GM23338 (cell line): ENCODE measurements around the gene TIMM44. TPM values are rescaled to one million over a fixed set of nuclear protein-coding genes. Genes with fewer than 3 reads are reported as not detected.

Experiments used
- ATAC-seq: fragments of 200-7000 bp; cut with Tn5 transposase; 3 replicates; pipeline ENCODE4 v1.9.1; 2020
- DNase-seq: peaks from one replicate; pipeline ENCODE4 v3.0.0-alpha.2; 2015; ENCODE audit warnings: low spot score
- H2AFZ ChIP-seq: fragments of 200-600 bp; sonication (generic); 2 replicates; pipeline ENCODE4 v1.8.0; 2016; ENCODE audit warnings: antibody characterized with exemption, mild to moderate bottlenecking, moderate library complexity
- H3F3A ChIP-seq: fragments of 200-600 bp; sonication (generic); replicated peaks from 2 replicates; pipeline ENCODE4 v1.8.0; 2017; ENCODE audit warnings: antibody characterized with exemption, mixed run types, low read depth
- H3K27ac ChIP-seq: fragments of 200-600 bp; sonication (generic); 2 replicates; pipeline ENCODE4 v1.6.1; 2016; ENCODE audit warnings: low read depth
- H3K27me3 ChIP-seq: fragments of 200-600 bp; sonication (generic); 2 replicates; pipeline ENCODE4 v1.8.0; 2016; ENCODE audit warnings: mild to moderate bottlenecking, mixed run types, moderate library complexity; ENCODE audit not compliant: insufficient read depth
- H3K36me3 ChIP-seq: fragments of 200-600 bp; sonication (generic); 2 replicates; pipeline ENCODE4 v1.8.0; 2016; ENCODE audit warnings: mild to moderate bottlenecking; ENCODE audit not compliant: insufficient read depth
- H3K4me1 ChIP-seq: fragments of 200-600 bp; sonication (generic); 2 replicates; pipeline ENCODE4 v1.8.0; 2016; ENCODE audit warnings: mild to moderate bottlenecking, moderate library complexity; ENCODE audit not compliant: insufficient read depth
- H3K4me2 ChIP-seq: fragments of 200-600 bp; sonication (generic); 2 replicates; pipeline ENCODE4 v1.7.1; 2017; ENCODE audit warnings: mixed run types
- H3K4me3 ChIP-seq: fragments of 200-600 bp; sonication (generic); 2 replicates; pipeline ENCODE4 v1.6.1; 2016; ENCODE audit warnings: mixed run types
- H3K79me2 ChIP-seq: fragments of 200-600 bp; sonication (generic); replicated peaks from 2 replicates; pipeline ENCODE4 v1.8.0; 2017; ENCODE audit warnings: mild to moderate bottlenecking; ENCODE audit not compliant: insufficient read depth
- H3K9me2 ChIP-seq: fragments of 200-600 bp; sonication (generic); 2 replicates; pipeline ENCODE4 v1.8.0; 2017; ENCODE audit not compliant: insufficient read depth
- H4K20me1 ChIP-seq: fragments of 200-600 bp; sonication (generic); replicated peaks from 2 replicates; pipeline ENCODE4 v1.8.0; 2017; ENCODE audit warnings: mild to moderate bottlenecking; ENCODE audit not compliant: insufficient read depth
- H3K27ac Mint-ChIP-seq: 2 replicates; pipeline ENCODE4 v1.8.0; 2020; ENCODE audit warnings: inconsistent platforms, mild to moderate bottlenecking, moderate library complexity, mixed read lengths
- H3K27me3 Mint-ChIP-seq: 3 replicates; pipeline ENCODE4 v1.8.0; 2022; ENCODE audit warnings: low read depth, mild to moderate bottlenecking, moderate library complexity, mixed read lengths, inconsistent platforms; ENCODE audit not compliant: insufficient read depth, poor library complexity
- H3K36me3 Mint-ChIP-seq: 3 replicates; pipeline ENCODE4 v1.8.0; 2021; ENCODE audit warnings: low read depth, mild to moderate bottlenecking, inconsistent platforms, moderate library complexity, mixed read lengths
- H3K4me1 Mint-ChIP-seq: 3 replicates; pipeline ENCODE4 v1.8.0; 2020; ENCODE audit warnings: mild to moderate bottlenecking, inconsistent platforms, mixed read lengths
- H3K4me3 Mint-ChIP-seq: 3 replicates; pipeline ENCODE4 v1.8.0; 2021; ENCODE audit warnings: moderate library complexity, mild to moderate bottlenecking, inconsistent platforms, mixed read lengths
- H3K9me3 Mint-ChIP-seq: 3 replicates; pipeline ENCODE4 v1.8.0; 2020; ENCODE audit warnings: moderate library complexity, mild to moderate bottlenecking, inconsistent platforms, mixed read lengths
- CREB1 ChIP-seq: fragments of 250-450 bp; sonication (Bioruptor Pico); IDR thresholded peaks from 2 replicates; pipeline ENCODE4 v1.5.0; 2020; ENCODE audit warnings: low read depth, mild to moderate bottlenecking, moderate library complexity
- CTCF ChIP-seq, 2 experiments: fragments of 200-600 bp in 1 of 2; sonication (generic) in 1 of 2; conservative IDR thresholded peaks; 2 replicates each; pipeline versions ENCODE4 v1.5.1 to v1.6.1; 2016 to 2017; ENCODE audit warnings: antibody characterized with exemption in 2 of 2, low read depth in 2 of 2, mild to moderate bottlenecking in 2 of 2, moderate library complexity in 1 of 2
- ETS1 ChIP-seq: IDR thresholded peaks from 2 replicates; pipeline ENCODE4 v1.6.1; 2016; ENCODE audit warnings: antibody characterized with exemption
- EZH2 ChIP-seq: fragments of 200-600 bp; sonication (generic); IDR thresholded peaks from one replicate; pipeline ENCODE4 v1.8.0; 2017; ENCODE audit warnings: antibody characterized with exemption, mild to moderate bottlenecking, low read depth; ENCODE audit not compliant: unreplicated experiment
- EZH2phosphoT487 ChIP-seq: fragments of 200-600 bp; sonication (generic); IDR thresholded peaks from one replicate; pipeline ENCODE4 v1.8.1; 2018; ENCODE audit warnings: antibody characterized with exemption; ENCODE audit not compliant: unreplicated experiment
- JUNB ChIP-seq: IDR thresholded peaks from one replicate; pipeline ENCODE4 v1.6.1; 2016; ENCODE audit warnings: antibody characterized with exemption; ENCODE audit not compliant: unreplicated experiment
- NANOG ChIP-seq: IDR thresholded peaks from 2 replicates; pipeline ENCODE4 v1.6.1; 2016; ENCODE audit warnings: antibody characterized with exemption, borderline replicate concordance
- POLR2AphosphoS5 ChIP-seq: IDR thresholded peaks from 2 replicates; pipeline ENCODE4 v1.6.1; 2016; ENCODE audit warnings: antibody characterized with exemption, low read depth
- REST ChIP-seq: IDR thresholded peaks from one replicate; pipeline ENCODE4 v1.6.1; 2018; ENCODE audit warnings: antibody characterized with exemption; ENCODE audit not compliant: unreplicated experiment
- STAT1 ChIP-seq: IDR thresholded peaks from one replicate; pipeline ENCODE4 v1.6.1; 2016; ENCODE audit warnings: antibody characterized with exemption; ENCODE audit not compliant: unreplicated experiment
- ZNF114 ChIP-seq: fragments of 250-450 bp; sonication (Bioruptor Pico); IDR thresholded peaks from 2 replicates; pipeline ENCODE4 v1.5.0; 2020; ENCODE audit warnings: mild to moderate bottlenecking, moderate library complexity
- ZNF331 ChIP-seq: fragments of 250-450 bp; sonication (Bioruptor Pico); IDR thresholded peaks from 2 replicates; pipeline ENCODE4 v1.5.0; 2020; ENCODE audit warnings: low read depth, mild to moderate bottlenecking, moderate library complexity
- ZNF462 ChIP-seq: fragments of 250-450 bp; sonication (Bioruptor Pico); IDR thresholded peaks from 2 replicates; pipeline ENCODE4 v1.5.0; 2020; ENCODE audit warnings: mild to moderate bottlenecking, moderate library complexity
- polyA plus RNA-seq: library from polyadenylated mRNA; unstranded; fragments of >200 nt; fragmentation: Nextera tagmentation; extraction: Ambion mirVana; gene quantifications from 2 replicates; pipeline ENCODE4 v1.2.1, GENCODE V29; 2016
- total RNA-seq: library from RNA; depleted of rRNA; stranded (reverse); fragments of >200 nt; shearing (Covaris generic); gene quantifications from 2 replicates; pipeline ENCODE4 v1.2.3, GENCODE V29; 2014

The TIMM44 gene
- total and polyA plus RNA-seq, 2 experiments from 2014 or later: 125 to 128 TPM

- peaks cover 6% of the 10 kb centered on the region for H3K27me3 Mint-ChIP-seq
- no peaks in the 10 kb centered on the region for H3K9me3 Mint-ChIP-seq
- Histone ChIP-seq H4K20me1 (no peaks in the 10 kb centered on the region; the same call in 1 of the 2 replicates), H3K79me2 (no peaks in the 10 kb centered on the region), H2AFZ (no peak overlapping the region), H3K4me1 (peaks cover 3% of the 10 kb centered on the region; the same call in 1 of the 2 replicates), H3K27me3 (no peaks in the 10 kb centered on the region), H3F3A (0 out of 2 replicates have a peak, but pooled peaks cover 3% of the 10 kb centered on the region), H3K9me2 (no peaks in the 10 kb centered on the region), H3K4me2 (no peak overlapping the region), H3K4me3 (no peak overlapping the region), H3K27ac (no peak overlapping the region), H3K36me3 (no peaks in the 10 kb centered on the region)
- ATAC-seq (no peak), DNase-seq (no peak)
- no peak overlapping the region for H3K4me3 Mint-ChIP-seq
- no peak for TF ChIP-seq ETS1
- no peak for TF ChIP-seq EZH2
- no peak for TF ChIP-seq CTCF (conservative IDR thresholded peaks at IDR 0.05; ENCODE audit: low read depth in 2 of 2)
- TF ChIP-seq REST: no peak
- no peak for TF ChIP-seq ZNF331 (CRISPR knock-in tag)
- no peak for TF ChIP-seq EZH2phosphoT487
- no peak for TF ChIP-seq JUNB
- no peak for TF ChIP-seq STAT1
- no peak for TF ChIP-seq POLR2AphosphoS5
- no peak for TF ChIP-seq CREB1 (CRISPR knock-in tag)
- no peak for TF ChIP-seq ZNF462
- TF ChIP-seq NANOG: no peak
- no peak for TF ChIP-seq ZNF114
- no peak overlapping the region for H3K27ac Mint-ChIP-seq
- no peaks in the 10 kb centered on the region; the same call in 2 of the 3 replicates for H3K4me1 Mint-ChIP-seq
- H3K36me3 Mint-ChIP-seq: no peaks in the 10 kb centered on the region
Observed at GRCh38 chr19:7879111-7879807, 64.2 kb downstream of the TIMM44 start.
